Activated CD4-positive, alpha-beta T cell treated with anti-CD3 and anti-CD28 coated beads for 36 hours (primary cell): ENCODE results near the gene TMTC1. TPM values are rescaled to one million over a fixed set of nuclear protein-coding genes. Genes with fewer than 3 reads are reported as not detected.
"Not testable (repeated sequence)": the region's sequence is repeated elsewhere in the genome, so short reads cannot be mapped to it uniquely, and the experiment has no call there.

Experiments used
- ATAC-seq: fragments of 200-7000 bp; cut with Tn5 transposase; one replicate; pipeline ENCODE4 v1.10.0; 2021; ENCODE audit warnings: mild to moderate bottlenecking, moderate library complexity
- CTCF ChIA-PET: fragments of 350-600 bp; sonication (Branson Sonifier 250); formaldehyde crosslinking; loops from one replicate; lab custom pipeline; 2021; ENCODE audit warnings: antibody characterized with exemption; lab: Charles Lee
- POLR2A ChIA-PET: fragments of 350-600 bp; sonication (Branson Sonifier 250); formaldehyde crosslinking; loops from one replicate; lab custom pipeline; 2021; ENCODE audit warnings: antibody characterized with exemption, inconsistent platforms; lab: Charles Lee
- DNase-seq: peaks from one replicate; pipeline ENCODE4 v3.0.0-alpha.2; 2020
- H3K27ac Mint-ChIP-seq: one replicate; pipeline ENCODE4 v1.8.0; 2021; ENCODE audit warnings: mixed read lengths
- H3K27me3 Mint-ChIP-seq: one replicate; pipeline ENCODE4 v1.8.0; 2021; ENCODE audit warnings: mixed read lengths
- H3K36me3 Mint-ChIP-seq: one replicate; pipeline ENCODE4 v1.8.0; 2021; ENCODE audit warnings: low read depth, mixed read lengths
- H3K4me1 Mint-ChIP-seq: one replicate; pipeline ENCODE4 v1.8.0; 2021; ENCODE audit warnings: mixed read lengths
- H3K4me3 Mint-ChIP-seq: one replicate; pipeline ENCODE4 v1.8.0; 2021; ENCODE audit warnings: mild to moderate bottlenecking, moderate library complexity, mixed read lengths
- H3K9me3 Mint-ChIP-seq: one replicate; pipeline ENCODE4 v1.8.0; 2021; ENCODE audit warnings: low read depth, mixed read lengths
- intact Hi-C, 2 experiments: fragments of 100-400 bp; cut with DNase I in 1 of 2; cut with micrococcal nuclease in 1 of 2; formaldehyde crosslinking; loops; one replicate each; pipeline versions ENCODE4 v1.14.2 to v1.15.1; 2022 to 2024; cut with DNase I, micrococcal nuclease
- total RNA-seq, 2 experiments: library from RNA; stranded (reverse); gene quantifications; one replicate each; pipeline ENCODE4 v1.2.3, GENCODE V29; 2021

The TMTC1 gene
- under 1 TPM; 0.04 to 0.30 TPM for total RNA-seq

GRCh38 chr12:29783773-29784666 lies at the start of gene TMTC1:
Gene TMTC1, minus strand, starts transcription at chr12:29783942. Its CDS starts 191 bp downstream, at chr12:29783751.
- H3K9me3 Mint-ChIP-seq = peaks cover 3% of the 10 kb centered on the region
- DNase-seq (peak; percentile 7), ATAC-seq (no peak)
- intact Hi-C loops = no loop called here
- no peak within 1 kb of the TSS for H3K4me3 Mint-ChIP-seq
- POLR2A ChIA-PET = no interaction called here
- H3K27me3 Mint-ChIP-seq = peaks cover 30% of the 10 kb centered on the region
- CTCF ChIA-PET = no interaction called here
- H3K27ac Mint-ChIP-seq = no peak within 1 kb of the TSS
- no peaks in the 10 kb centered on the region for H3K36me3 Mint-ChIP-seq
- peaks cover 14% of the 10 kb centered on the region for H3K4me1 Mint-ChIP-seq

- intact Hi-C loops = no loop called here
- Mint-ChIP-seq H3K9me3 (peaks cover 12% of the 10 kb centered on the region), H3K4me3 (no peak overlapping the region), H3K36me3 (no peaks in the 10 kb centered on the region), H3K27ac (no peak overlapping the region), H3K4me1 (no peaks in the 10 kb centered on the region), H3K27me3 (no peaks in the 10 kb centered on the region)
- DNase-seq (no peak), ATAC-seq (no peak)
- CTCF ChIA-PET = no interaction called here
- POLR2A ChIA-PET = no interaction called here
Observed at GRCh38 chr12:29831173-29831572, 47.4 kb upstream of the TMTC1 start.

DNA sequence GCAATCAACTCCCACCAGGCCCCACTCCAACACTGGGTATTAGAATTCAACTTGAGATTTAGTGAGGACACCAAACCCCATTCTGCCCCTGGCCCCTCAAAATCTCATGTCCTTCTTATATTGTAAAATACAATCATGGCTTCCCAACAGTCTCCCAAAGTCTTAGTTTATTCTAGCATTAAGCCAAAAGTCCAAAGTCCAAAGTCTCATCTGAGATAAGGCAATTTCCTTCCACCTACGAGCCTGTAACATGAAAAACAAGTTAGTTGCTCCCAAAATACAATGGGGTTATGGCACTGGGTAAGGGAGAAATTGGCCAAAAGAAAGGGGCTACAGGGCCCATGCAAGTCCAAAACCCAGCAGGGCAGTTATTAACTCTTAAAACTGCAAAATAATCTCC lies 46.6 kb upstream of the TMTC1 start:
- H3K27me3 Mint-ChIP-seq = no peaks in the 10 kb centered on the region
- peaks cover 10% of the 10 kb centered on the region for H3K9me3 Mint-ChIP-seq
- POLR2A ChIA-PET = no interaction called here
- H3K27ac Mint-ChIP-seq = no peak overlapping the region
- DNase-seq (no peak), ATAC-seq (no peak)
- CTCF ChIA-PET = no interaction called here
- no peaks in the 10 kb centered on the region for H3K4me1 Mint-ChIP-seq
- no peak overlapping the region for H3K4me3 Mint-ChIP-seq
- H3K36me3 Mint-ChIP-seq = no peaks in the 10 kb centered on the region
- intact Hi-C loops = no loop called here

- intact Hi-C loops = no loop called here
- Mint-ChIP-seq H3K4me1 (no peaks in the 10 kb centered on the region), H3K27ac (no peak overlapping the region), H3K36me3 (no peaks in the 10 kb centered on the region), H3K9me3 (peaks cover 5% of the 10 kb centered on the region), H3K4me3 (no peak overlapping the region), H3K27me3 (no peaks in the 10 kb centered on the region)
- ATAC-seq (no peak), DNase-seq (no peak)
- CTCF ChIA-PET = no interaction called here
- POLR2A ChIA-PET = no interaction called here
Observed at GRCh38 chr12:29818916-29819623, 35.3 kb upstream of the TMTC1 start.

DNA sequence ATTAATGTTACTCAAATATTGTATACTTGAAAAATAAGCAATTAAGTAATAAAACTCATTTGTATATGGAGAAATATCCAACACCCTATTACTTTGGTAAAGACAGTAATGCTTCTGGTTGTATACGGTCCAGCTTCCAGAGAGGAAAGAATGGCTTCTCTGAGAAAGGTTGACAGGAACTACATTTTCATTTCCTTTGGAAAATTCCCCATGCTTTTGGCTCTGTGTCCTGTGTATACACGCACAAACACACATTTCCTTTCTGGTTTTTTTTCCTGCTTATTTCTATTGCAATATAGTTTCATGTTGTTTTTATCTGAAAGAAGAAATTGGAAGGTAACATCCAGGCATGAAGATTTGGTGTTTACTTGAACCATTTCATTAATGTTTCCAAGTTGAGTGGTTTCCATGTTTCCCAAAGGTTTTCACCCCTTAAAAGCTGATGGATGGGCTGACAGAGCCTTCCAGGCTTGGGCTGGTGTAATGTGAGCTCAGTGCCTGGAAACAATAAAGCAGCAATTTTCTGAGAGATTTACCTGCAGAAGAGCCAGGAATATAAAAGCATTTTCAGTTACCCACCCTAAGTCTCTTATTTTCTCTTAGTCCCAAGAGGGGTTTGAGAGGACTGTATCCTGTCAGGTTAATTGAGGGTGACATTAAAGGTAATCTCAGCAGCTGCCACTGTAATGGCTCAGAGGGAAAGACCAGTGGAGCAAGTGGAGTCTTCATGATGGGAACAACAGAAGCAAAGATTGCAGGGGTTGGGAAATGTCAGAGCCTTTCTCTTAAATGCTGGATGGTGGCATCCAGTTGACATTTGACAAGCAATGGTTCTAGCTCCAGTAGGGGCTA lies 33.4 kb upstream of the TMTC1 start:
- ATAC-seq (no peak), DNase-seq (no peak)
- no peaks in the 10 kb centered on the region for H3K4me1 Mint-ChIP-seq
- H3K9me3 Mint-ChIP-seq = peaks cover 5% of the 10 kb centered on the region
- H3K27me3 Mint-ChIP-seq = no peaks in the 10 kb centered on the region
- intact Hi-C loops = no loop called here
- CTCF ChIA-PET = no interaction called here
- no peaks in the 10 kb centered on the region for H3K36me3 Mint-ChIP-seq
- no peak overlapping the region for H3K4me3 Mint-ChIP-seq
- POLR2A ChIA-PET = no interaction called here
- H3K27ac Mint-ChIP-seq = no peak overlapping the region

- H3K4me3 Mint-ChIP-seq, H3K4me1 Mint-ChIP-seq, H3K27me3 Mint-ChIP-seq, POLR2A ChIA-PET, CTCF ChIA-PET, H3K9me3 Mint-ChIP-seq, DNase-seq, ATAC-seq, H3K36me3 Mint-ChIP-seq, intact Hi-C loops, H3K27ac Mint-ChIP-seq: not testable (repeated sequence)
Observed at GRCh38 chr12:29809616-29810361, 26.0 kb upstream of the TMTC1 start.

GRCh38 chr12:29807129-29807528 lies 23.4 kb upstream of the TMTC1 start:
- no peak overlapping the region for H3K27ac Mint-ChIP-seq
- DNase-seq (no peak), ATAC-seq (no peak)
- peaks cover 2% of the 10 kb centered on the region for H3K9me3 Mint-ChIP-seq
- POLR2A ChIA-PET = no interaction called here
- intact Hi-C loops = no loop called here
- no peaks in the 10 kb centered on the region for H3K4me1 Mint-ChIP-seq
- CTCF ChIA-PET = no interaction called here
- no peaks in the 10 kb centered on the region for H3K27me3 Mint-ChIP-seq
- no peaks in the 10 kb centered on the region for H3K36me3 Mint-ChIP-seq
- H3K4me3 Mint-ChIP-seq = no peak overlapping the region

DNA sequence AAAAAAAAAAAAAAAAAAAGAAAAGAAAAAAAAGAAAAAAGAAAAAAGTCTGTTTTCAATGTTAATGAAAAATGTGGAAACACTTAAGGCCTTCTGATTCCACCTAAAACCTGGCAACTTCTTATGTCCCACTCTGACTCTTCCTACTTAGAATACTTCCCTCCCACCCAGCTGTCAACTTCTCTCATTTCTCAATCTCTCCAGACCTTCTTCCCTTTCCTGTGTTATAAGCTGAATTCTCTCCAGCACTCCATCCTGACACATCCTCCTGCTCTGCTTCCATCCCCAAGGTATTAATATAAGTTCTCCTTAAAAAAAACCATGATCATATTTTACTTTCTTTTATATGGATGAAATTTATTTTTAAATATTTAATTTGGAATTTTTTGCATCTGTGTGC lies 20.3 kb upstream of the TMTC1 start:
- H3K27me3 Mint-ChIP-seq = no peaks in the 10 kb centered on the region
- ChIA-PET CTCF (no interaction called here), POLR2A (no interaction called here)
- no peak for DNase-seq
- intact Hi-C loops = no loop called here
- ATAC-seq = no peak
- H3K4me3 Mint-ChIP-seq = no peak overlapping the region
- peaks cover 3% of the 10 kb centered on the region for H3K9me3 Mint-ChIP-seq
- no peaks in the 10 kb centered on the region for H3K4me1 Mint-ChIP-seq
- H3K27ac Mint-ChIP-seq = no peak overlapping the region
- no peaks in the 10 kb centered on the region for H3K36me3 Mint-ChIP-seq

DNA sequence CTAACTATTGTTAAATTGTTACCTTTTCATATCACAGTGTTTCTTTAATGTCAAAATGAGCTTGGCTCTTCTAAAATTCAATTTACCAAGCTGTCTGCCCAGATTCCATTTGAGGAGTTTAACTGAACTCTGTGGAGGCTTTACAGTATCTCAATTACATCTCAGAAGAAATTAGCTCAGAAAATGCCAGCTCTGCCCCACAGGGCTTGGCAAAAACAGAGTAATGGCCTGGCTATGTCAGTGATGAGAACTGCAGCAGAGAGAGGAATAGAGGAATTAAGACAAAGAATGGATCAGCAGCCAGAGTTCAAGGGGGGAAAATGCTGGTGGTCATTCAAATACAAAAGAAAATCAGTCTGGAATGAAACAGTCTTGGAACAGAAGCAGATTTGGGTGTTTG lies 15.8 kb upstream of the TMTC1 start:
- CTCF ChIA-PET = no interaction called here
- peaks cover 4% of the 10 kb centered on the region for H3K9me3 Mint-ChIP-seq
- H3K4me1 Mint-ChIP-seq = no peaks in the 10 kb centered on the region
- intact Hi-C loops = no loop called here
- ATAC-seq = no peak
- POLR2A ChIA-PET = no interaction called here
- H3K4me3 Mint-ChIP-seq = no peak overlapping the region
- H3K36me3 Mint-ChIP-seq = no peaks in the 10 kb centered on the region
- DNase-seq = no peak
- peaks cover 2% of the 10 kb centered on the region for H3K27me3 Mint-ChIP-seq
- no peak overlapping the region for H3K27ac Mint-ChIP-seq

DNA sequence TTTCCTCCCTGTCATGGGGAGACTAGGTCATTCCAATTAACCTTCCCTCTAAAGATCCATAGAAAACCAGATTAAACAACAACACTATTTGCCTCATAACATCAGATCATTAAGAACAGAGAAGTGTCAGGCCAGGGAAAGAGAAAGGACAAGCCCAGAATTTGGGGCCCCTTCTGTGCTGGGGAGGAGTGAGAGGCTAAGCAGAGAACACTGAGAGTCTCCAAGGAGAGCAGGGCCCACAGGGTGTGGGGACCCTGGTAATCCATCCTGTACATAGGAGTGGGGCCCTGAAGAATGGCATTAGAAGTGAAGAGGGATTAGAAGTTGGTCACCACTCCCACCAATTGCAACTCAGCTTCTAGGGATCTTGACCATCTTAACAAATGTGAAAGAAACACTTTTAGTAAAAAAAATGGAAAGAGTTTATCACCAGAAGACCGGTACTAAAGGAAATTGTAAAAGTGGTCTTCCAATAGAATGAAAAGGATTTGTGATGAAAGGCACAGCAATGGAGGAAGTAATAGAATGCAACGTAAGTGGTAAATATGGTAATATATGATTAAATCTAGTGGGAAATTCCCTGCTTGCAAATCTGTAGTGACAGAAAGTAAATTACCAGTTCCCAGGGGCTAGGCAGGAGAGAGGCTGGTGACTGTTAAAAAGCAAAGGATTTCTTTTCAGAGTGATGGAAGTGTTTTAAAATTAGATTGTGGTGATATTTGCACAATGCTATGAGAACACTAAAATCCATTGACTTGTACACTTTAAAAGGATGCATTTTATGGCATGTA lies 14.0 kb upstream of the TMTC1 start:
- ChIA-PET POLR2A (no interaction called here), CTCF (no interaction called here)
- Mint-ChIP-seq H3K27ac (no peak overlapping the region), H3K27me3 (peaks cover 2% of the 10 kb centered on the region), H3K4me1 (no peaks in the 10 kb centered on the region), H3K4me3 (no peak overlapping the region), H3K36me3 (no peaks in the 10 kb centered on the region), H3K9me3 (peaks cover 4% of the 10 kb centered on the region)
- ATAC-seq (no peak), DNase-seq (no peak)
- intact Hi-C loops = no loop called here
